Measurements from ENCODE around the gene KCNJ9.

- TF ChIP-seq CTCF (IDR thresholded peaks at IDR 0.05; ENCODE audit: low read depth, low read length, poor library complexity, severe bottlenecking), result no peak
- TF ChIP-seq EZH2phosphoT487 (IDR thresholded peaks at IDR 0.05; ENCODE audit: borderline replicate concordance, low read length), result no peak
Observed at GRCh38 chr1:160066829-160067745, 14.3 kb upstream of the KCNJ9 start.
